ENCODE measurements around the gene ROBO1. TPM values are rescaled to one million over a fixed set of nuclear protein-coding genes. Genes with fewer than 3 reads are reported as not detected.

The ROBO1 gene
- polyA plus RNA-seq (2011; rRNA removed) (33.9 and 49.7 TPM in 2 replicates), polyA minus RNA-seq (2011; rRNA and poly(A)+ RNA removed) (59.7 and 63.5 TPM in 2 replicates)

DNA sequence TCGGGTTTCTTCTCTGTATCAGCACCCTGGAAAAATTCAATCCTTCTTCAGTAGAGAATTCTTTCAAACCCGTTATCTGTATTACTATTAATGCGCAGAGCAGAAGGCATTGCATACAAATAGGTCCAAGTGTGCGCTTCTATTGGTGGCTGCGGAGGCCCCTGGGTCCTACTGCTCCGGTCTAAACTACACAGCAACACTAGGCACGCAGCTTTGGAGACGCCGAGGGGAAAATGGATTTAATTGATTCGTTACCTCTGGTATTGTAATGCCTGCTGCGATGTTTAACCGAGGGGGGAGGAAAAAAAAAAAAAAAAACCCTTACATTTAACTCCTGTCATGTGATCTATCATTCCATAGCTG is at the start of gene ROBO1:
Gene ROBO1, minus strand, starts transcription at position 94 of the 363 bp plus-strand sequence.
- CTCF ChIA-PET: interaction anchor here (0.5 kb wide), 1 partner anchor 1578 kb away, joined by 4 read pairs; no protein-coding TSS in a partner anchor
- DNase-seq (ENCODE audit: low read depth): no peak
- POLR2A ChIA-PET: no interaction called here
- Histone ChIP-seq H3K4me3 (ENCODE audit: low read depth, low read length) (no peak within 1 kb of the TSS), H3K36me3 (ENCODE audit: control insufficient read depth, insufficient read depth, low read length) (no peaks in the 10 kb centered on the region), H3K27me3 (ENCODE audit: control insufficient read depth, insufficient read depth, low read length) (peaks cover 2% of the 10 kb centered on the region; the same call in 1 of the 2 replicates)
- TF ChIP-seq, protein P1, sequence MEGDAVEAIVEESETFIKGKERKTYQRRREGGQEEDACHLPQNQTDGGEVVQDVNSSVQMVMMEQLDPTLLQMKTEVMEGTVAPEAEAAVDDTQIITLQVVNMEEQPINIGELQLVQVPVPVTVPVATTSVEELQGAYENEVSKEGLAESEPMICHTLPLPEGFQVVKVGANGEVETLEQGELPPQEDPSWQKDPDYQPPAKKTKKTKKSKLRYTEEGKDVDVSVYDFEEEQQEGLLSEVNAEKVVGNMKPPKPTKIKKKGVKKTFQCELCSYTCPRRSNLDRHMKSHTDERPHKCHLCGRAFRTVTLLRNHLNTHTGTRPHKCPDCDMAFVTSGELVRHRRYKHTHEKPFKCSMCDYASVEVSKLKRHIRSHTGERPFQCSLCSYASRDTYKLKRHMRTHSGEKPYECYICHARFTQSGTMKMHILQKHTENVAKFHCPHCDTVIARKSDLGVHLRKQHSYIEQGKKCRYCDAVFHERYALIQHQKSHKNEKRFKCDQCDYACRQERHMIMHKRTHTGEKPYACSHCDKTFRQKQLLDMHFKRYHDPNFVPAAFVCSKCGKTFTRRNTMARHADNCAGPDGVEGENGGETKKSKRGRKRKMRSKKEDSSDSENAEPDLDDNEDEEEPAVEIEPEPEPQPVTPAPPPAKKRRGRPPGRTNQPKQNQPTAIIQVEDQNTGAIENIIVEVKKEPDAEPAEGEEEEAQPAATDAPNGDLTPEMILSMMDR (IDR thresholded peaks at IDR 0.05; ENCODE audit: insufficient read depth, low read depth, low read length): no peak

DNA sequence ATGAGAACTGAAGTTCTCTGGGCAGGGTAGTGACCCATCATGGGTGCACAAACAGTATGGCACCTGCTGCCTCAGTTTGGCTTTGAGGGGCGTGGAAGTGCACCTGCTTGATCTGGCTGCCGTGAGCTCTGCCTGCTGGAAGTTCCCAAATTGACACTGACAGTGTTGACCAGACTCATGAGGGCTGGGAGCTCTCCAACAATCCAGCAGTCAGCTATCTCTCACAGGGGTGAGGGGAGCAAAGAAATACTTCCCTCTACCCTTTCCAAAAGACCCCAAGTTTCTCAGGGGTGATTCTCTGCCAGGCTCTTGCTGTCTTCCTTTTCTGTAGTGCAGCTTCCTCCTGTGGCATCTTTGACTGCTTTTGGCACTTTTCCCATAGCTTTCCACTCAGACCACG is 49.4 kb upstream of the ROBO1 start:
- TF ChIP-seq, protein P1 (IDR thresholded peaks at IDR 0.05; ENCODE audit: insufficient read depth, low read depth, low read length): no peak
- POLR2A ChIA-PET: no interaction called here
- no peak for DNase-seq (ENCODE audit: low read depth)
- Histone ChIP-seq H3K36me3 (ENCODE audit: control insufficient read depth, insufficient read depth, low read length) (no peaks in the 10 kb centered on the region), H3K4me3 (ENCODE audit: low read depth, low read length) (no peak overlapping the region), H3K27me3 (ENCODE audit: control insufficient read depth, insufficient read depth, low read length) (no peaks in the 10 kb centered on the region)
- CTCF ChIA-PET: no interaction called here

DNA sequence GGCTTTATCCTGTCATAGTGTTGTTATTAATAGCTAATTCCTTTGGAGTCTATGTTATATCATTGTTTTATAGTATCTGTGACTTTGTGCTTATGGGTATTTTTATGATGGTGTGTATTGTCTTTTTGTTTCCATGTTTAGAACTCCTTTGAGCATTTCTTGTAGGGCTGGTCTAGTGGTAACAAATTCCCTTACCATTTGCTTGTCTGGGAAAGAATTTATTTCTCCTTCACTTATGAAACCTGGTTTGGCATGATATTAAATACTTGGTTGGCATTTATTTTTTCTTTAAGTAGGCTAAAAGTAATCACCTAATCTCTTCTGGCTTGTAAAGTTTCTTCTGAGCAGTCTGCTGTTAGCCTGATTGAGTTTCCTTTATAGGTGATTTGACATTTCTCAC is 47.7 kb upstream of the ROBO1 start:
- DNase-seq (ENCODE audit: low read depth): no peak
- TF ChIP-seq, protein P1 (IDR thresholded peaks at IDR 0.05; ENCODE audit: insufficient read depth, low read depth, low read length): no peak
- POLR2A ChIA-PET: no interaction called here
- no peak overlapping the region for H3K4me3 ChIP-seq (ENCODE audit: low read depth, low read length)
- CTCF ChIA-PET: no interaction called here
- no peaks in the 10 kb centered on the region for H3K27me3 ChIP-seq (ENCODE audit: control insufficient read depth, insufficient read depth, low read length)
- H3K36me3 ChIP-seq (ENCODE audit: control insufficient read depth, insufficient read depth, low read length): no peaks in the 10 kb centered on the region

DNA sequence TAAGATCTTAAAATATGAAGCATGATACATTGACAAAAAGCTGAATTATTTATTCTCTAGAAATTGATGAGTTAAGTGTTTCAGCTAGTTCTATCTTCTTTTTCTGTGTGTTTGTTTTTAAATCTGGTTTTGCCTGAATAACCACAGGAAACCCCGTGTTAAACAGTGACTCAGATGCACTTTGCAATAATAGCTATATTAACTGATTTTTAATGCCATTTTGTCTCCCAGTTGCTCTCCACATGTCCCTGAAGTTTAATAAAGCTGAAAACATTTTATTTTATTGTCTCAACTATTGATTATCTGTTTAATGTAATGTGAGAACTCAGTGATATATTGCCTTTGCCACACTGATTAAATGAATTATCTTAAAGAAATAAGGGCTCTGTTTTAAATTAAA is 42.8 kb upstream of the ROBO1 start:
- Histone ChIP-seq H3K27me3 (ENCODE audit: control insufficient read depth, insufficient read depth, low read length) (no peaks in the 10 kb centered on the region), H3K4me3 (ENCODE audit: low read depth, low read length) (no peak overlapping the region), H3K36me3 (ENCODE audit: control insufficient read depth, insufficient read depth, low read length) (no peaks in the 10 kb centered on the region)
- POLR2A ChIA-PET: no interaction called here
- DNase-seq (ENCODE audit: low read depth): no peak
- CTCF ChIA-PET: no interaction called here
- TF ChIP-seq, protein P1 (IDR thresholded peaks at IDR 0.05; ENCODE audit: insufficient read depth, low read depth, low read length): no peak

DNA sequence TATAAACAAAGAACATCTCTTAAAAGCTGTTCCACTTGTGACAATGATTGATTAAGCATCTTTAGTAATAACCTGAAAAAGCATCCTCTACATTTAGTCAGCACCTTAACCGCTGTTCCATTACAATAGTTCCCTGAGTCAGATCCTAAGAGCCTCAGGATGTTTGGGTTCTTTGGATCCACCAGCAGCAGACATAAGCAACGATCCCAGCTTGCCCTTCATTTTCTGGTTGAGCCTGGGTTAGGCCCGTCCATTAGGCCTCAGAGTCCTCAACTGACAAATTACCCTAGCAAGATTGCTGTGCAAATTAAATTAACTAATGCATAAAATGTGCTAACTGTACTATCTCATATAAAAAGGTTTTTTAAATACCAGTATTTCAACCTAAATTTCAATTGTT is 42.3 kb upstream of the ROBO1 start:
- CTCF ChIA-PET: no interaction called here
- no peaks in the 10 kb centered on the region for H3K27me3 ChIP-seq (ENCODE audit: control insufficient read depth, insufficient read depth, low read length)
- H3K36me3 ChIP-seq (ENCODE audit: control insufficient read depth, insufficient read depth, low read length): no peaks in the 10 kb centered on the region
- POLR2A ChIA-PET: no interaction called here
- no peak for DNase-seq (ENCODE audit: low read depth)
- no peak overlapping the region for H3K4me3 ChIP-seq (ENCODE audit: low read depth, low read length)
- TF ChIP-seq, protein P1 (IDR thresholded peaks at IDR 0.05; ENCODE audit: insufficient read depth, low read depth, low read length): no peak

Data from BJ (cell line).